Body of pancreas (tissue), 4 donors: Measurements from ENCODE around the gene ZNF302. TPM values are rescaled to one million over a fixed set of nuclear protein-coding genes. Genes with fewer than 3 reads are reported as not detected.
A peak's percentile ranks its signal among the peaks of the same experiment; 100 is the strongest.
"Not testable (repeated sequence)": the region's sequence is repeated elsewhere in the genome, so short reads cannot be mapped to it uniquely, and the experiment has no call there.

Source experiments
- ATAC-seq: fragments of 150-250 bp; one replicate; pipeline ENCODE4 v1.9.1; 2016
- DNase-seq, 4 donors: peaks; one replicate each; pipeline ENCODE4 v3.0.0-alpha.2; 2019
- H3K27ac ChIP-seq, 4 donors: fragments of 200-600 bp; sonication (generic); 1 replicate in 3 of 4; 2 replicates in 1 of 4; pipeline versions ENCODE4 v1.5.1 to v1.6.1; 2016 to 2019; ENCODE audit warnings: mild to moderate bottlenecking in 1 of 4, mixed read lengths in 1 of 4, moderate library complexity in 1 of 4
- H3K27me3 ChIP-seq, 2 donors: fragments of 200-600 bp; sonication (generic); one replicate each; pipeline ENCODE4 v1.6.0; 2016; ENCODE audit warnings: mild to moderate bottlenecking in 1 of 2
- H3K36me3 ChIP-seq, 2 donors: fragments of 200-600 bp; sonication (generic); replicated peaks in 1 of 2; 2 replicates each; pipeline ENCODE4 v1.5.1; 2016; ENCODE audit warnings: low read depth in 2 of 2; ENCODE audit not compliant: insufficient read depth in 1 of 2
- H3K4me1 ChIP-seq: fragments of 200-600 bp; sonication (generic); one replicate; pipeline ENCODE4 v1.6.0; 2016
- H3K4me3 ChIP-seq, 2 donors: fragments of 200-600 bp; sonication (generic); 1 replicate in 1 of 2; 2 replicates in 1 of 2; pipeline ENCODE4 v1.5.1; 2016 to 2019
- H3K9me3 ChIP-seq, 3 donors: fragments of 200-600 bp; sonication (generic); 1 replicate in 2 of 3; 2 replicates in 1 of 3; pipeline ENCODE4 v1.5.1; 2016
- POLR2A ChIP-seq, 3 donors: fragments of 450-650 bp; IDR thresholded peaks; one replicate each; pipeline ENCODE4 v1.6.1; 2016; ENCODE audit warnings: antibody characterized with exemption in 3 of 3, mild to moderate bottlenecking in 2 of 3
- WGBS, 2 donors: methylation state at CpG; one replicate each; pipeline ENCODE4 v1.1.5; 2017; 5-methylcytosine and 5-hydroxymethylcytosine counted together
- intact Hi-C: fragments of 100-400 bp; cut with DNase I; formaldehyde crosslinking; loops from one replicate; pipeline ENCODE4 v1.15.1; 2023
- total RNA-seq, 2 donors: library from RNA; depleted of rRNA; stranded (reverse); fragments of >200 nt; gene quantifications; one replicate each; pipeline ENCODE4 v1.1.0, GENCODE V29; 2016
- TF ChIP-seq, protein P1 (sequence below), 7 experiments: fragments of 450-650 bp in 4 of 7; fragments of 200-600 bp in 3 of 7; sonication (generic) in 3 of 7; IDR thresholded peaks; one replicate each; pipeline ENCODE4 v1.5.1; 2016 to 2019; ENCODE audit warnings: antibody characterized with exemption in 7 of 7

The ZNF302 gene
- total RNA-seq, 2 donors from 2014 or later: 16.6 to 49.1 TPM

DNA sequence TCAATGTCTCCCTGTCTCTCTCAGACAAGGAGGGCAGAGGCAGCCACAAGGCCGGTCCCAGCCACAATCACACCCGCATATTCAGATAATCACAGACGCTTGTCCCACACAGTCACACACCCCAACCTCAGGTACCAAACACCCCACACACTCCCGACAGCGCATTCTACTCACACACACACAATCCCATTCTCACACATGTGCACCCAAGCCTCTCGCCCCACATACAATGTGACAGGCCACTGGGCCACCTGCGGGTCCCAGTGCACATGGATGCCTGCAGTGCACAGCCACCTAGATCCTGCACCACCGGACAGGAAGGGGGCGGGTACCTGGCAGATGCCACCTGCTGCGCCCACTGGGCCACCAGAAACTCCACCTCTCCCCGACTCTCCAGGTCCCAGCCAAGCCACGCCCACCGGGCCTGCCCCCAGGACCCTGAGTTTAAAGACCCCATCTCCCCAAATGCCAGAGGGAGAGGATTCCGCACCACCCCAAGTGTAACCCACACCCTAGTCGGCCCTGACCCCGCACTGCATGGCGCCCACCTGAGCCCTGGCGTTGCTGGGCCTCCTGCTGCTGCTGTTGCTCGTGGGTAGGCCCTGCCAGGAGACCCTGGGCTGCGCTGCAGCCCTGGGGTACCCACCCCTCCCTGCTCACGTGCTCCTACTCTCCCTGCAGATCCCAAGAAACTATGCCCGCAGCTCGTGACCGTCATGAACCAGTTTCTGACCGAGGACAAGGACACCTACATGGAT, 11.1 kb upstream of the ZNF302 start:
- 89 to 92% methylated on average over 25 of the region's 25 CpGs for WGBS, 2 donors
- no peak overlapping the region for H3K27ac ChIP-seq

DNA sequence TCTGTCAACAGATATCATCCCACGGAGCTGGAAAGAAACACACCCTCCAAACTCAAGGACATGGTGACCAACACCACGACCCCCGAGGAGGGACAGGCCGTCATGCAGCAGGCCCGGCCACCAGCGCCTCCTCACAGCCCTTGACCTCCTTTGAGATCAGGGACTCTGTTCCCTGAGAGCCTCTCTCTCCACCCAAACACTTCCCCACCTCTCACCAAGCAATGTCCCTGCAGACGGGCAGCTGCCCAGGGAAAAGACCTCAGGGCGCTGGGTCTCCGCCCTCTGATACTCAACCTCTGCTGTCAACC, 10.6 kb upstream of the ZNF302 start:
- 66 to 76% methylated on average over 8 to 9 of the region's 9 CpGs for WGBS, 2 donors
- intact Hi-C loops: no loop called here
- ATAC-seq (no peak), DNase-seq (no peak)
- Histone ChIP-seq H3K4me1 (peaks cover 38% of the 10 kb centered on the region), H3K36me3 (no peaks in the 10 kb centered on the region), H3K9me3 (no peaks in the 10 kb centered on the region), H3K27me3 (no peaks in the 10 kb centered on the region), H3K27ac (peak overlapping the region in 2 of 4 donors; percentile 36 to 62), H3K4me3 (no peak overlapping the region)
- no peak for TF ChIP-seq POLR2A (IDR thresholded peaks at IDR 0.05)
- TF ChIP-seq, protein P1, sequence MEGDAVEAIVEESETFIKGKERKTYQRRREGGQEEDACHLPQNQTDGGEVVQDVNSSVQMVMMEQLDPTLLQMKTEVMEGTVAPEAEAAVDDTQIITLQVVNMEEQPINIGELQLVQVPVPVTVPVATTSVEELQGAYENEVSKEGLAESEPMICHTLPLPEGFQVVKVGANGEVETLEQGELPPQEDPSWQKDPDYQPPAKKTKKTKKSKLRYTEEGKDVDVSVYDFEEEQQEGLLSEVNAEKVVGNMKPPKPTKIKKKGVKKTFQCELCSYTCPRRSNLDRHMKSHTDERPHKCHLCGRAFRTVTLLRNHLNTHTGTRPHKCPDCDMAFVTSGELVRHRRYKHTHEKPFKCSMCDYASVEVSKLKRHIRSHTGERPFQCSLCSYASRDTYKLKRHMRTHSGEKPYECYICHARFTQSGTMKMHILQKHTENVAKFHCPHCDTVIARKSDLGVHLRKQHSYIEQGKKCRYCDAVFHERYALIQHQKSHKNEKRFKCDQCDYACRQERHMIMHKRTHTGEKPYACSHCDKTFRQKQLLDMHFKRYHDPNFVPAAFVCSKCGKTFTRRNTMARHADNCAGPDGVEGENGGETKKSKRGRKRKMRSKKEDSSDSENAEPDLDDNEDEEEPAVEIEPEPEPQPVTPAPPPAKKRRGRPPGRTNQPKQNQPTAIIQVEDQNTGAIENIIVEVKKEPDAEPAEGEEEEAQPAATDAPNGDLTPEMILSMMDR (IDR thresholded peaks at IDR 0.05): no peak

More for the DNA sequence above, 11.1 kb upstream of the ZNF302 start:
- TF ChIP-seq, protein P1 (IDR thresholded peaks at IDR 0.05): no peak
- TF ChIP-seq POLR2A (IDR thresholded peaks at IDR 0.05): no peak
- Histone ChIP-seq H3K27me3 (no peaks in the 10 kb centered on the region), H3K36me3 (no peaks in the 10 kb centered on the region), H3K9me3 (no peaks in the 10 kb centered on the region), H3K4me3 (no peak overlapping the region), H3K4me1 (peaks cover 44% of the 10 kb centered on the region)
- no peak for DNase-seq
- intact Hi-C loops: no loop called here
- ATAC-seq: no peak

DNA sequence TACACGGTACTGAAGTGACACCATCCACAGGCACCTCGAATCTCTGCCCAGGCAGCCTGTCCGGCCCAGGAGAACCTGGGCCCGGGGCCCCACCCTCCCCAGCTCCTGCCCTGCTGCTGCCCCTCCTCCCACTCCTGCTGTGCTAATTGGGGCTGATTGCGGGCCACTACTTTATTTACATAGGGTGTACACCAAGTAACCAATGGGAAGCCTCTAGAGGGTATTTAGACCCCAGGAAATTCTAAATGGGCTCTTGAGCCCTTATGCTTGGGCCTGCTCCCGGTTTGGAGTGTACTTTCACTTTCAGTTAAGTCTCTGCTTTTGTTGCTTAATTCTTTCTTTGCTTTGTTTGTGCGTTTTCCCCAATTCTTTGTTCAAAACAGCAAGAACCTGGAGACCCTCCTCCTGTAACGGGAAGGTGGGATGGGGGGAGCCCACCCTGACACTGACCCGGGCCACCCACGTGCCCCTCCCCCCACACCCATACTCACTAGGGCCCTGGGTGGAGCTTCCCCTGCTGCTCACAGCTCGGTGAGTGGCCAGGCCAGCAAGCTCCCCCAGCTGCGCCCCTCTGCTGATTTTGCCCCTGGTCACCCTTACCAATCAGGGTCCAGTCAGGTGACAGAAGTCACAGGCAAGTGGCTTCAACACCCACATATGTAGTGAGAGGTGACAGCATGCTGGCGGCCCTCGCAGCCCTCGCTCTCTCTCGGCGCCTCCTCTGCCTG, 10.0 kb upstream of the ZNF302 start:
- no peaks in the 10 kb centered on the region for H3K27me3 ChIP-seq
- ATAC-seq: peak; percentile 31
- no peaks in the 10 kb centered on the region for H3K9me3 ChIP-seq
- intact Hi-C loops: no loop called here
- H3K4me1 ChIP-seq: peaks cover 37% of the 10 kb centered on the region
- H3K36me3 ChIP-seq: no peaks in the 10 kb centered on the region
- no peak for TF ChIP-seq POLR2A (IDR thresholded peaks at IDR 0.05)
- H3K27ac ChIP-seq: peak overlapping the region in 3 of 4 donors; percentile 35 to 62 (median 36)
- WGBS, 2 donors: 53 to 62% methylated on average over 13 to 17 of the region's 17 CpGs
- DNase-seq: peak in 1 of 4 donors; percentile 32
- no peak overlapping the region for H3K4me3 ChIP-seq

DNA sequence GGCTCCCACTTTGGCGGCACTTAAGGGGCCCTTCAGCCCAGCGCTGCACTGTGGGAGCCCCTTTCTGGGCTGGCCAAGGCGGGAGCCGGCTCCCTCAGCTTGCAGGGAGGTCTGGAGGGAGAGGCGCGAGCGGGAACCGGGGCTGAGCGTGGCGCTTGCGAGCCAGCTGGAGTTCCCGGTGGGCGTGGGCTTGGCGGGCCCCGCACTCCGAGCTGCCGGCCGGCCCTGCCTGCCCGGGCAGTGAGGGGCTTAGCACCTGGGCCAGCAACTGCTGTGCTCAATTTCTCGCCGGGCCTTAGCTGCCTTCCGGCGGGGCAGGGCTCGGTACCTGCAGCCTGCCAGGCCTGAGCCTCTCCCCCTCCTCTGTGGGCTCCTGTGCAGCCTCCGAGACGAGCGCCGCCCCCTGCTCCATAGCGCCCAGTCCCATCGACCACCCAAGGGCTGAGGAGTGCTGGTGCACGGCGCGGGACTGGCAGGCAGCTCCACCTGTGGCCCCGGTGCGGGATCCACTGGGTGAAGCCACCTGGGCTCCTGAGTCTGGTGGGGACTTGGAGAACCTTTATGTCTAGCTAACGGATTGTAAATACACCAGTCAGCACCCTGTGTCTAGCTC, 9.3 kb upstream of the ZNF302 start:
- H3K36me3 ChIP-seq, DNase-seq, intact Hi-C loops, H3K27me3 ChIP-seq, H3K4me3 ChIP-seq, H3K9me3 ChIP-seq, ATAC-seq: not testable (repeated sequence)
- WGBS, 2 donors: 94 to 96% methylated on average over 10 to 26 of the region's 36 CpGs
- Histone ChIP-seq H3K4me1 (peaks cover 37% of the 10 kb centered on the region), H3K27ac (peak overlapping the region in 1 of 4 donors; percentile 62)

DNA sequence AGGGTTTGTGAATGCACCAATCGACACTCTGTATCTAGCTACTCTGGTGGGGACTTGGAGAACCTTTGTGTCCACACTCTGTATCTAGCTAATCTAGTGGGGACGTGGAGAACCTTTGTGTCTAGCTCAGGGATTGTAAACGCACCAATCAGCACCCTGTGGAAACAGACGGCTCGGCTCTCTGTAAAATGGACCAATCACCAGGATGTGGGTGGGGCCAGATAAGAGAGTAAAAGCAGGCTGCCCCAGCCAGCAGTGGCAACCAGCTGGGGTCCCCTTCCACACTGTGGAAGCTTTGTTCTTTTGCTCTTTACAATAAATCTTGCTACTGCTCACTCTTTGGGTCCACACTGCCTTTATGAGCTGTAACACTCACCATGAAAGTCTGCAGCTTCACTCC, 8.8 kb upstream of the ZNF302 start:
- Histone ChIP-seq H3K27ac (peak overlapping the region in 3 of 4 donors; percentile 26 to 46 (median 42)), H3K4me1 (peaks cover 37% of the 10 kb centered on the region)
- H3K27me3 ChIP-seq, H3K36me3 ChIP-seq, ATAC-seq, H3K9me3 ChIP-seq, H3K4me3 ChIP-seq, intact Hi-C loops: not testable (repeated sequence)
- 62 to 79% methylated on average over 5 of the region's 5 CpGs for WGBS, 2 donors
- peak in 1 of 4 donors; percentile 39 for DNase-seq

DNA sequence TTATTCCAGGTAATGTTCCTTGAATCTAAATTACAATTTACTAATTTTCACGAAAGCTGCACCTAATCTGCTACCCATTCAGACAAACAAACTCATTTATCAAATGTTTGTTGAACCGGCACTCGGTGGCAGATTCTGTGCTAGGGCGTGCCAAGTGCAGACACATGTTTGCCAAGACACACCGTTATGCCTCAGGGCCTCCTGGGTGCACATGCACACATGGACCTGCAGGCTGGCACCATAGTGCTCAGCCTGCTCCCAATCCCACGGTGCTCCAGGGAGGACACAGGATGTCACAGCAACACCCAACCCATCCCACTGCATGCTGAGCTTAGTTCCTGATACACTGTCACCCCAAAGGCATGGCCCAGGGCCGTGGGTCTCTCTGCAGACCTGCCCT, 8.2 kb upstream of the ZNF302 start:
- Histone ChIP-seq H3K4me1 (peaks cover 32% of the 10 kb centered on the region), H3K4me3 (no peak overlapping the region), H3K27ac (peak overlapping the region in 3 of 4 donors; percentile 26 to 46 (median 42)), H3K27me3 (no peaks in the 10 kb centered on the region), H3K9me3 (no peaks in the 10 kb centered on the region), H3K36me3 (no peaks in the 10 kb centered on the region)
- intact Hi-C loops: no loop called here
- no peak for TF ChIP-seq POLR2A (IDR thresholded peaks at IDR 0.05)
- TF ChIP-seq, protein P1 (IDR thresholded peaks at IDR 0.05): peak in 3 of 7 experiments; percentile 15 to 27 (median 20)
- ATAC-seq (peak; percentile 88), DNase-seq (peak; percentile 48 to 86 (median 76))
- WGBS, 2 donors: 20% methylated on average over 5 to 6 of the region's 7 CpGs
